AG09309 (cell line): Measurements from ENCODE around the gene EPHB1.

ENCODE experiments used
- DNase-seq: peaks from one replicate; pipeline ENCODE4 v3.0.0-alpha.2; 2010; ENCODE audit warnings: low read depth
- H3K4me3 ChIP-seq: 2 replicates; pipeline ENCODE4 v1.5.1; 2011; ENCODE audit warnings: mild to moderate bottlenecking, low read depth, low read length, moderate library complexity; ENCODE audit not compliant: control insufficient read depth
- CTCF ChIP-seq: IDR thresholded peaks from 2 replicates; pipeline ENCODE4 v1.5.1; 2011; ENCODE audit warnings: mild to moderate bottlenecking, low read depth, low read length, inconsistent platforms; ENCODE audit not compliant: insufficient read depth, control insufficient read depth; ENCODE audit errors: missing control alignments

Gene EPHB1

GRCh38 chr3:135166266-135166825 lies 371.3 kb downstream of the EPHB1 start:
- DNase-seq = no peak
- TF ChIP-seq CTCF = no peak
- H3K4me3 ChIP-seq = no peak overlapping the region

- no peak overlapping the region for H3K4me3 ChIP-seq
- no peak for TF ChIP-seq CTCF
- no peak for DNase-seq
Measured at GRCh38 chr3:135168822-135169221, 373.8 kb downstream of the EPHB1 start.

- no peak for TF ChIP-seq CTCF
- DNase-seq = no peak
- no peak overlapping the region for H3K4me3 ChIP-seq
Measured at GRCh38 chr3:135169651-135170050, 374.6 kb downstream of the EPHB1 start.

- TF ChIP-seq CTCF = no peak
- no peak for DNase-seq
Measured at GRCh38 chr3:135170732-135171131, 375.7 kb downstream of the EPHB1 start.

GRCh38 chr3:135172191-135172869 lies 377.3 kb downstream of the EPHB1 start:
- TF ChIP-seq CTCF = no peak
- DNase-seq = no peak
- H3K4me3 ChIP-seq = no peak overlapping the region

More at GRCh38 chr3:135170732-135171131, 375.7 kb downstream of the EPHB1 start:
- no peak overlapping the region for H3K4me3 ChIP-seq

- TF ChIP-seq CTCF = no peak
- DNase-seq = no peak
Measured at GRCh38 chr3:135175728-135176277, 380.7 kb downstream of the EPHB1 start.

More at GRCh38 chr3:135175728-135176277, 380.7 kb downstream of the EPHB1 start:
- H3K4me3 ChIP-seq = no peak overlapping the region
